Activated T-cell treated with anti-CD3 and anti-CD28 coated beads, Interleukin-2, amount 50 U/mL, for 1 hour (primary cell): ENCODE data around the gene MAGED4B.
"Not testable (repeated sequence)": the region's sequence is repeated elsewhere in the genome, so short reads cannot be mapped to it uniquely, and the experiment has no call there.

ENCODE experiments used
- DNase-seq: peaks from one replicate; pipeline ENCODE4 v3.0.0-alpha.2; 2020

MAGED4B gene

GRCh38 chrX:52068666-52069640, at the start of gene MAGED4B:
MAGED4B (minus strand) TSS chrX:52069183; CDS start chrX:52068172, 1,011 bp downstream.
- DNase-seq = not testable (repeated sequence)

- no peak for DNase-seq
Measured at GRCh38 chrX:52118262-52118661, 49.3 kb upstream of the MAGED4B start.

- no peak for DNase-seq
Measured at GRCh38 chrX:52082578-52082977, 13.6 kb upstream of the MAGED4B start.

GRCh38 chrX:52078131-52078530, 9.1 kb upstream of the MAGED4B start:
- DNase-seq = no peak

- DNase-seq = not testable (repeated sequence)
Measured at GRCh38 chrX:52042288-52042687, 26.7 kb downstream of the MAGED4B start.

- no peak for DNase-seq
Measured at GRCh38 chrX:52034211-52034610, 34.8 kb downstream of the MAGED4B start.

- no peak for DNase-seq
Measured at GRCh38 chrX:52031371-52031770, 37.6 kb downstream of the MAGED4B start.

- DNase-seq = no peak
Measured at GRCh38 chrX:52015794-52016193, 53.2 kb downstream of the MAGED4B start.
